Activated CD4-positive, alpha-beta T cell treated with anti-CD3 and anti-CD28 coated beads, Interleukin-2, amount 10 ng/mL, durations not matched to agents 7 days and 5 days (primary cell): Measurements from ENCODE around the gene ZCCHC14. TPM values are rescaled to one million over a fixed set of nuclear protein-coding genes. Genes with fewer than 3 reads are reported as not detected.
A peak's percentile ranks its signal among the peaks of the same experiment; 100 is the strongest.

Source experiments
- CTCF ChIA-PET: fragments of 350-600 bp; sonication (Branson Sonifier 250); formaldehyde crosslinking; loops from one replicate; lab custom pipeline; 2021; ENCODE audit warnings: antibody characterized with exemption; lab: Charles Lee
- POLR2A ChIA-PET: fragments of 350-600 bp; sonication (Branson Sonifier 250); formaldehyde crosslinking; loops from one replicate; lab custom pipeline; 2021; ENCODE audit warnings: antibody characterized with exemption; lab: Charles Lee
- DNase-seq: peaks from one replicate; pipeline ENCODE4 v3.0.0-alpha.2; 2020
- H3K27ac Mint-ChIP-seq: one replicate; pipeline ENCODE4 v1.8.0; 2021; ENCODE audit warnings: mild to moderate bottlenecking, moderate library complexity, mixed read lengths
- H3K27me3 Mint-ChIP-seq: one replicate; pipeline ENCODE4 v1.8.0; 2021; ENCODE audit warnings: mixed read lengths
- H3K36me3 Mint-ChIP-seq: one replicate; pipeline ENCODE4 v1.8.0; 2021; ENCODE audit warnings: low read depth, mixed read lengths
- H3K4me1 Mint-ChIP-seq: one replicate; pipeline ENCODE4 v1.8.0; 2021; ENCODE audit warnings: mixed read lengths
- H3K4me3 Mint-ChIP-seq: one replicate; pipeline ENCODE4 v1.8.0; 2021; ENCODE audit warnings: mild to moderate bottlenecking, moderate library complexity, mixed read lengths
- H3K9me3 Mint-ChIP-seq: one replicate; pipeline ENCODE4 v1.8.0; 2021; ENCODE audit warnings: mixed read lengths
- total RNA-seq, 2 experiments: library from RNA; stranded (reverse); gene quantifications; one replicate each; pipeline ENCODE4 v1.2.3, GENCODE V29; 2021

The ZCCHC14 gene
- total RNA-seq, 2 experiments from 2014 or later, result 7.6 to 7.9 TPM

GRCh38 chr16:87435372-87436224, 57.2 kb downstream of the ZCCHC14 start:
- ChIA-PET POLR2A (interaction anchor here (0.6 kb wide), 1 partner anchor 261 kb away, joined by 3 read pairs; no protein-coding TSS in a partner anchor), CTCF (interaction anchor here (0.6 to 1.9 kb wide), 4 partner anchors 9 to 116 kb away, joined by 3 to 7 read pairs (median 3); no protein-coding TSS in a partner anchor)
- DNase-seq, result no peak
- Mint-ChIP-seq H3K4me1 (peaks cover 15% of the 10 kb centered on the region), H3K27me3 (peaks cover 4% of the 10 kb centered on the region), H3K36me3 (no peaks in the 10 kb centered on the region), H3K27ac (no peak overlapping the region), H3K9me3 (no peaks in the 10 kb centered on the region), H3K4me3 (no peak overlapping the region)

GRCh38 chr16:87434146-87434667, 58.6 kb downstream of the ZCCHC14 start:
- ChIA-PET CTCF (interaction anchor here (0.8 kb wide), 1 partner anchor 10 kb away, joined by 4 read pairs; no protein-coding TSS in a partner anchor), POLR2A (no interaction called here)
- Mint-ChIP-seq H3K4me3 (no peak overlapping the region), H3K36me3 (no peaks in the 10 kb centered on the region), H3K27me3 (peaks cover 4% of the 10 kb centered on the region), H3K9me3 (no peaks in the 10 kb centered on the region), H3K4me1 (peaks cover 15% of the 10 kb centered on the region), H3K27ac (no peak overlapping the region)
- DNase-seq, result no peak

- no peak overlapping the region for H3K27ac Mint-ChIP-seq
- H3K9me3 Mint-ChIP-seq, result no peaks in the 10 kb centered on the region
- H3K36me3 Mint-ChIP-seq, result no peaks in the 10 kb centered on the region
- DNase-seq, result no peak
- ChIA-PET CTCF (interaction anchor here (1.0 to 1.5 kb wide), 2 partner anchors 12 to 18 kb away, joined by 3 to 4 read pairs; no protein-coding TSS in a partner anchor), POLR2A (interaction anchor here (0.6 kb wide), 1 partner anchor 11 kb away, joined by 3 read pairs; no protein-coding TSS in a partner anchor)
- no peak overlapping the region for H3K4me3 Mint-ChIP-seq
- H3K4me1 Mint-ChIP-seq, result peaks cover 15% of the 10 kb centered on the region
- peaks cover 4% of the 10 kb centered on the region for H3K27me3 Mint-ChIP-seq
These were observed 60.4 kb downstream of the ZCCHC14 start for GRCh38 chr16:87432330-87432915.

- ChIA-PET CTCF (interaction anchor here (1.0 to 1.5 kb wide), 2 partner anchors 13 to 19 kb away, joined by 3 to 4 read pairs; no protein-coding TSS in a partner anchor), POLR2A (interaction anchor here (0.6 kb wide), 1 partner anchor 11 kb away, joined by 3 read pairs; no protein-coding TSS in a partner anchor)
- no peak overlapping the region for H3K27ac Mint-ChIP-seq
These were observed 60.9 kb downstream of the ZCCHC14 start for GRCh38 chr16:87431926-87432325.

GRCh38 chr16:87426423-87427215, 66.2 kb downstream of the ZCCHC14 start:
- DNase-seq, result no peak
- POLR2A ChIA-PET, result no interaction called here
- CTCF ChIA-PET, result no interaction called here
- no peak overlapping the region for H3K4me3 Mint-ChIP-seq
- peaks cover 9% of the 10 kb centered on the region for H3K36me3 Mint-ChIP-seq
- H3K27me3 Mint-ChIP-seq, result no peaks in the 10 kb centered on the region
- H3K27ac Mint-ChIP-seq, result no peak overlapping the region
- no peaks in the 10 kb centered on the region for H3K4me1 Mint-ChIP-seq
- H3K9me3 Mint-ChIP-seq, result no peaks in the 10 kb centered on the region

More at GRCh38 chr16:87431926-87432325, 60.9 kb downstream of the ZCCHC14 start:
- Mint-ChIP-seq H3K27me3 (peaks cover 4% of the 10 kb centered on the region), H3K9me3 (no peaks in the 10 kb centered on the region), H3K4me1 (peaks cover 14% of the 10 kb centered on the region), H3K36me3 (no peaks in the 10 kb centered on the region), H3K4me3 (no peak overlapping the region)
- DNase-seq, result no peak

- Mint-ChIP-seq H3K36me3 (peaks cover 9% of the 10 kb centered on the region), H3K9me3 (no peaks in the 10 kb centered on the region), H3K27ac (no peak overlapping the region), H3K4me1 (no peaks in the 10 kb centered on the region), H3K4me3 (no peak overlapping the region), H3K27me3 (no peaks in the 10 kb centered on the region)
- no peak for DNase-seq
- ChIA-PET POLR2A (no interaction called here), CTCF (interaction anchor here (0.8 kb wide), 1 partner anchor 1301 kb away, joined by 4 read pairs; no protein-coding TSS in a partner anchor)
These were observed 66.9 kb downstream of the ZCCHC14 start for GRCh38 chr16:87425941-87426340.

GRCh38 chr16:87424266-87424665, 68.6 kb downstream of the ZCCHC14 start:
- POLR2A ChIA-PET, result no interaction called here
- no peak overlapping the region for H3K27ac Mint-ChIP-seq
- CTCF ChIA-PET, result interaction anchor here (0.8 to 1.1 kb wide), 2 partner anchors 10 to 22 kb away, joined by 3 to 4 read pairs; no protein-coding TSS in a partner anchor

GRCh38 chr16:87423429-87423828, 69.4 kb downstream of the ZCCHC14 start:
- ChIA-PET CTCF (interaction anchor here (0.8 to 1.1 kb wide), 3 partner anchors 10 to 65 kb away, joined by 3 to 5 read pairs (median 4); no protein-coding TSS in a partner anchor), POLR2A (no interaction called here)
- Mint-ChIP-seq H3K27ac (no peak overlapping the region), H3K27me3 (no peaks in the 10 kb centered on the region), H3K4me3 (no peak overlapping the region), H3K36me3 (peaks cover 9% of the 10 kb centered on the region), H3K4me1 (no peaks in the 10 kb centered on the region), H3K9me3 (no peaks in the 10 kb centered on the region)
- no peak for DNase-seq

More at GRCh38 chr16:87424266-87424665, 68.6 kb downstream of the ZCCHC14 start:
- Mint-ChIP-seq H3K4me3 (no peak overlapping the region), H3K27me3 (no peaks in the 10 kb centered on the region), H3K36me3 (peaks cover 9% of the 10 kb centered on the region), H3K4me1 (no peaks in the 10 kb centered on the region), H3K9me3 (no peaks in the 10 kb centered on the region)
- no peak for DNase-seq

GRCh38 chr16:87422106-87422505, 70.7 kb downstream of the ZCCHC14 start:
- Mint-ChIP-seq H3K9me3 (no peaks in the 10 kb centered on the region), H3K36me3 (peaks cover 9% of the 10 kb centered on the region), H3K27ac (no peak overlapping the region), H3K4me3 (no peak overlapping the region), H3K27me3 (no peaks in the 10 kb centered on the region), H3K4me1 (no peaks in the 10 kb centered on the region)
- no peak for DNase-seq
- ChIA-PET CTCF (interaction anchor here (0.6 to 0.7 kb wide), 2 partner anchors 15 to 384 kb away, joined by 3 read pairs; no protein-coding TSS in a partner anchor), POLR2A (interaction anchor here (0.7 kb wide), 1 partner anchor 41 kb away, joined by 5 read pairs; no protein-coding TSS in a partner anchor)

- Mint-ChIP-seq H3K9me3 (no peaks in the 10 kb centered on the region), H3K4me3 (no peak overlapping the region), H3K27me3 (no peaks in the 10 kb centered on the region), H3K36me3 (peaks cover 9% of the 10 kb centered on the region), H3K27ac (peak overlapping the region; percentile 2), H3K4me1 (no peaks in the 10 kb centered on the region)
- ChIA-PET POLR2A (interaction anchor here (0.7 kb wide), 1 partner anchor 42 kb away, joined by 5 read pairs; no protein-coding TSS in a partner anchor), CTCF (interaction anchor here (0.7 to 1.2 kb wide), 3 partner anchors 26 to 383 kb away, joined by 3 to 6 read pairs (median 3); no protein-coding TSS in a partner anchor)
- DNase-seq, result no peak
These were observed 71.6 kb downstream of the ZCCHC14 start for GRCh38 chr16:87421003-87421912.
